ENCODE data around the gene ADAMTS13. TPM values are rescaled to one million over a fixed set of nuclear protein-coding genes. Genes with fewer than 3 reads are reported as not detected.
"Not testable (repeated sequence)": the region's sequence is repeated elsewhere in the genome, so short reads cannot be mapped to it uniquely, and the experiment has no call there.

The ADAMTS13 gene
- total RNA-seq, 1 donor from 2014 or later, result 2.2 TPM

GRCh38 chr9:133392308-133392707 is 29.9 kb upstream of the ADAMTS13 start:
- not testable (repeated sequence) for DNase-seq

GRCh38 chr9:133393399-133393798 is 28.8 kb upstream of the ADAMTS13 start:
- no peak for DNase-seq

GRCh38 chr9:133394687-133395271 is 27.4 kb upstream of the ADAMTS13 start:
- no peak for DNase-seq

GRCh38 chr9:133396952-133397351 is 25.2 kb upstream of the ADAMTS13 start:
- DNase-seq, result no peak

- DNase-seq, result no peak
Observed at GRCh38 chr9:133397370-133397769, 24.8 kb upstream of the ADAMTS13 start.

- DNase-seq, result no peak
Observed at GRCh38 chr9:133397895-133398294, 24.3 kb upstream of the ADAMTS13 start.

- no peak for DNase-seq
Observed at GRCh38 chr9:133400292-133400691, 21.9 kb upstream of the ADAMTS13 start.

- DNase-seq, result no peak
Observed at GRCh38 chr9:133401588-133401987, 20.6 kb upstream of the ADAMTS13 start.

- DNase-seq, result no peak
Observed at GRCh38 chr9:133402689-133403088, 19.5 kb upstream of the ADAMTS13 start.

GRCh38 chr9:133403766-133404453 is 18.3 kb upstream of the ADAMTS13 start:
- no peak for DNase-seq

- DNase-seq, result no peak
Observed at GRCh38 chr9:133404454-133405002, 17.6 kb upstream of the ADAMTS13 start.

GRCh38 chr9:133405508-133406438 is 16.4 kb upstream of the ADAMTS13 start:
- no peak for DNase-seq

GRCh38 chr9:133406480-133407307 is 15.5 kb upstream of the ADAMTS13 start:
- peak; percentile 52 for DNase-seq

- no peak for DNase-seq
Observed at GRCh38 chr9:133408042-133408441, 14.1 kb upstream of the ADAMTS13 start.

GRCh38 chr9:133415170-133415569 is 7.0 kb upstream of the ADAMTS13 start:
- DNase-seq, result no peak

- DNase-seq, result peak; percentile 77
Observed at GRCh38 chr9:133417541-133418461, 4.4 kb upstream of the ADAMTS13 start, which contains the start of gene REXO4. Gene REXO4 (minus strand): TSS chr9:133418010. CDS start chr9:133417844, 166 bp downstream.

GRCh38 chr9:133419005-133419404 is 3.2 kb upstream of the ADAMTS13 start:
- DNase-seq, result no peak

GRCh38 chr9:133420392-133420827 is 1.8 kb upstream of the ADAMTS13 start:
- DNase-seq, result no peak

GRCh38 chr9:133423216-133423615 is 1.0 kb downstream of the ADAMTS13 start:
- DNase-seq, result no peak

- DNase-seq, result no peak
Observed at GRCh38 chr9:133424187-133424586, 2.0 kb downstream of the ADAMTS13 start.
